Caco-2 (cell line): ENCODE data around the gene SULT4A1. TPM values are rescaled to one million over a fixed set of nuclear protein-coding genes. Genes with fewer than 3 reads are reported as not detected.

Experiments used
- BruUV-seq: library from RNA; stranded (reverse); fragments of 400-500 nt; replicated peaks from 2 replicates; lab custom pipeline; 2021; lab: Mats Ljungman, UMichigan
- CTCF ChIA-PET: fragments of 300-600 bp; sonication (Branson Sonifier 250); formaldehyde crosslinking; loops from one replicate; lab custom pipeline; 2022; ENCODE audit warnings: antibody characterized with exemption; lab: Charles Lee
- POLR2A ChIA-PET: fragments of 300-600 bp; sonication (Branson Sonifier 250); formaldehyde crosslinking; loops from one replicate; lab custom pipeline; 2022; ENCODE audit warnings: antibody characterized with exemption; lab: Charles Lee
- DNase-seq, 2 experiments: peaks; one replicate each; pipeline versions ENCODE4 v3.0.0 to v3.0.0-alpha.2; 2020 to 2022
- H3K27me3 ChIP-seq: replicated peaks from 2 replicates; pipeline ENCODE4 v1.6.0; 2011; ENCODE audit warnings: low read length; ENCODE audit not compliant: control insufficient read depth, insufficient read depth
- H3K36me3 ChIP-seq: 2 replicates; pipeline ENCODE4 v1.5.1; 2011; ENCODE audit warnings: low read length; ENCODE audit not compliant: control insufficient read depth, insufficient read depth
- H3K4me1 ChIP-seq: fragments of 250-450 bp; sonication (Bioruptor Pico); 2 replicates; pipeline ENCODE4 v1.5.1; 2020; ENCODE audit warnings: mild to moderate bottlenecking
- H3K4me3 ChIP-seq: 2 replicates; pipeline ENCODE4 v1.5.1; 2011; ENCODE audit warnings: low read depth, mild to moderate bottlenecking, control low read depth, low read length
- H3K9me3 ChIP-seq: fragments of 250-450 bp; sonication (Bioruptor Pico); 2 replicates; pipeline ENCODE4 v1.5.1; 2020; ENCODE audit warnings: mild to moderate bottlenecking, moderate library complexity
- H3K27ac Mint-ChIP-seq: one replicate; pipeline ENCODE4 v1.8.0; 2022; ENCODE audit warnings: mixed read lengths; ENCODE audit not compliant: unreplicated experiment
- H3K27me3 Mint-ChIP-seq: one replicate; pipeline ENCODE4 v1.8.0; 2022; ENCODE audit warnings: mixed read lengths; ENCODE audit not compliant: insufficient read depth, unreplicated experiment
- H3K36me3 Mint-ChIP-seq: one replicate; pipeline ENCODE4 v1.8.0; 2022; ENCODE audit warnings: mild to moderate bottlenecking, mixed read lengths; ENCODE audit not compliant: insufficient read depth, unreplicated experiment
- H3K4me1 Mint-ChIP-seq: one replicate; pipeline ENCODE4 v1.8.0; 2022; ENCODE audit warnings: low read depth, mixed read lengths; ENCODE audit not compliant: unreplicated experiment
- H3K4me3 Mint-ChIP-seq: one replicate; pipeline ENCODE4 v1.8.0; 2022; ENCODE audit warnings: mild to moderate bottlenecking, moderate library complexity, mixed read lengths; ENCODE audit not compliant: unreplicated experiment
- H3K9me3 Mint-ChIP-seq: one replicate; pipeline ENCODE4 v1.8.0; 2022; ENCODE audit warnings: mixed read lengths; ENCODE audit not compliant: unreplicated experiment
- intact Hi-C: fragments of 100-400 bp; cut with micrococcal nuclease; formaldehyde crosslinking; loops from one replicate; pipeline ENCODE4 v1.10.0; 2022; ENCODE audit not compliant: unreplicated experiment
- total RNA-seq: library from RNA; stranded (reverse); gene quantifications from 2 replicates; pipeline ENCODE4 v1.2.3, GENCODE V29; 2022
- TF ChIP-seq, protein P1 (sequence below), 2 experiments: fragments of 200-600 bp in 1 of 2; IDR thresholded peaks; 1 replicate in 1 of 2; 2 replicates in 1 of 2; pipeline versions ENCODE4 v1.5.1 to v1.8.0; 2011 to 2022; ENCODE audit warnings: antibody characterized with exemption in 1 of 2, control low read depth in 1 of 2, inconsistent platforms in 1 of 2, low read depth in 1 of 2, low read length in 1 of 2, mild to moderate bottlenecking in 1 of 2, moderate library complexity in 1 of 2; ENCODE audit not compliant: insufficient read depth in 1 of 2, severe bottlenecking in 1 of 2, unreplicated experiment in 1 of 2

SULT4A1 gene
- total RNA-seq, 1 experiment from 2014 or later: not detected

DNA sequence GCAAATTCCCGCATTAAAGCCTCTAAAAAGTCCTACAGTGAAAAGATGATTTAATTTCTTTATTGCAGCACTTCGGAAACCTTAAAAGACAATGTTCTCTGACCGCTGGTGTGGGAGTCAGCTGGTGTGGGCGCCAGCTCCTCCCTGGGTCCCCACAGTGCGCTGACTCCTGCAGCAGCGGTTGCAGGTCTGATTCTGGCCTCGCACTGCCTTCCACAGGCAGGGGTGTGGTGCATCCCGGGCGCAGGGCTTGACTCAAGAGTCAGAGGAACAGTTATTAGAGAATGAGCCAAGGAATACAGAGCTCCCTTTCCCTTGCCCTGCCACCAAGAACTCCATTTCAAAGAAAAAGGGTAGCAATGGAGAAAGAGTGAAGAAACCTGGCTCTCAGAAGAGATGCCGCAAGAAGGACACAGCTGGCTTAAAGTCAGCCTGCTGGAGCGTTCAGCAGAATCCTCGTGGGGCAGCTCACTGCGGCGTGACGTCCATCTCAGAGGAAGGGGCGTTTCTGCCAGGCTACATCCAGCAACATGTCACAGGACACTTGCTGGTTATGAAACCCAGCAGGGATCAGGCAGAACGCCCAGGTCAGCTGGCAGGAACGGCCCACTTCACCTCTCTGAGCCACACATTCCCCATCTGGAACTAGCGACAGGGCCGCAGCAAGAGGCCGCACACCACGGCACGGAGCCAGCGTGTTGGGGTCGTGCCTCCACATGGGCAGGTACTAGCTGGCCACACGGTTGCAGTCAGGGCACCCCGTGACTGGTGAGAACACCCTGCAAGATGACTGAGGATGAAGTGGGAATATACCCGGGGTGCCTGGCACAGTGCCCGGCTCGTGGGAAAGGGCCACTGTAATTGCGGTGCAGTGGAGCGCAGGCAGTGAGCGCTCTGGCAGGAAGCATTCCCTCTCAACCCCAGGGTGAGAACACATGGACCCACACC, 32.1 kb downstream of the SULT4A1 start:
- POLR2A ChIA-PET: no interaction called here
- CTCF ChIA-PET: interaction anchor here (0.6 kb wide), 2 partner anchors 258 to 440 kb away, joined by 4 to 5 read pairs; no protein-coding TSS in a partner anchor

DNA sequence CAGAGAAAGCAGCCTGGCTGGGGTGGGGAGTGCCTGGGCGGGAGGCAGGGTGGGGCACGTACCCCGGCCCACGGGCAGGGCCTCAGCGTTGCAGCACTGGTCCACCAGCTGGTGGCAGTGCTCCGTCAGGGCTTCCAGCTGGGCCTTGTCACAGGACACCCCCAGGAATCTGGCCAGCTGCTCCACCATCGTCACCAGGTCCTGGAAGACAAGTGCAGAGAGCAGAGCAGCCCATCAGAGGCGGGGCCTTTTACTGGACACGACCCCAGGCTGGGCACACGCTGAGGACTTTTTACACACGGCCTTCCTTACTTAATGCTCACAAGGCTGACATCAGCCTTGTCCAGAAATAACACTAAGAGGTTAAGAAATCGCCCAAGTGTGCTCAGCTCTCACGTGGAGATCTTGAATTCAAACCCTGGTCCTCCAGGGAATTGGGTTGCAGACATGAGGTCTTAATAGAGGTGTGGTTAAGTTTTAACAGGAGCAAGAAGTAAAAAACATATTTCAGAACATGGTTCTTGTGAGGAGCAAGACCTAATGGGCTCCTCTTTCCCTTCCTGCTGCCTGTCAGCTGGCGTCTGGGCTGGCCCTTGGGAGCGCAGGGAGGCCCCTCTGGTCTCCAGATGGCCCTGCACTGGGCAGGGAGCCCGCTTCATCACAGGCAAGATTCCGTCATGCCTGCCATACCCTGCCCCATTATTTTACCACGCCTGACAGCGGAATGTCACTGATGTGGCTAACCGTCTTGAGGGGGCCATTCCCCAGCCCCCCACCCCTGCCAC, 33.1 kb downstream of the SULT4A1 start:
- H3K27me3 ChIP-seq: no peaks in the 10 kb centered on the region; the same call in none of the 2 replicates
- H3K4me1 ChIP-seq: no peaks in the 10 kb centered on the region
- no peak for DNase-seq
- ChIA-PET POLR2A (no interaction called here), CTCF (interaction anchor here (0.6 kb wide), 1 partner anchor 439 kb away, joined by 5 read pairs; no protein-coding TSS in a partner anchor)
- no peaks in the 10 kb centered on the region for H3K9me3 ChIP-seq
- TF ChIP-seq, protein P1, sequence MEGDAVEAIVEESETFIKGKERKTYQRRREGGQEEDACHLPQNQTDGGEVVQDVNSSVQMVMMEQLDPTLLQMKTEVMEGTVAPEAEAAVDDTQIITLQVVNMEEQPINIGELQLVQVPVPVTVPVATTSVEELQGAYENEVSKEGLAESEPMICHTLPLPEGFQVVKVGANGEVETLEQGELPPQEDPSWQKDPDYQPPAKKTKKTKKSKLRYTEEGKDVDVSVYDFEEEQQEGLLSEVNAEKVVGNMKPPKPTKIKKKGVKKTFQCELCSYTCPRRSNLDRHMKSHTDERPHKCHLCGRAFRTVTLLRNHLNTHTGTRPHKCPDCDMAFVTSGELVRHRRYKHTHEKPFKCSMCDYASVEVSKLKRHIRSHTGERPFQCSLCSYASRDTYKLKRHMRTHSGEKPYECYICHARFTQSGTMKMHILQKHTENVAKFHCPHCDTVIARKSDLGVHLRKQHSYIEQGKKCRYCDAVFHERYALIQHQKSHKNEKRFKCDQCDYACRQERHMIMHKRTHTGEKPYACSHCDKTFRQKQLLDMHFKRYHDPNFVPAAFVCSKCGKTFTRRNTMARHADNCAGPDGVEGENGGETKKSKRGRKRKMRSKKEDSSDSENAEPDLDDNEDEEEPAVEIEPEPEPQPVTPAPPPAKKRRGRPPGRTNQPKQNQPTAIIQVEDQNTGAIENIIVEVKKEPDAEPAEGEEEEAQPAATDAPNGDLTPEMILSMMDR (IDR thresholded peaks at IDR 0.05; ENCODE audit: insufficient read depth in 1 of 2, low read depth in 1 of 2, low read length in 1 of 2, severe bottlenecking in 1 of 2, unreplicated experiment in 1 of 2): peak in 1 of 2 experiments; percentile 6
- Mint-ChIP-seq H3K4me1 (no peaks in the 10 kb centered on the region), H3K27ac (no peak overlapping the region), H3K4me3 (no peak overlapping the region), H3K9me3 (no peaks in the 10 kb centered on the region), H3K27me3 (peaks cover 28% of the 10 kb centered on the region), H3K36me3 (no peaks in the 10 kb centered on the region)
- intact Hi-C loops: loop anchor here (10.0 kb wide), 1 partner anchor 444 kb away; no protein-coding TSS in a partner anchor
- BruUV-seq: no TSS peak
- H3K4me3 ChIP-seq: no peak overlapping the region
- H3K36me3 ChIP-seq: no peaks in the 10 kb centered on the region

More for the DNA sequence above, 32.1 kb downstream of the SULT4A1 start:
- Histone ChIP-seq H3K4me1 (no peaks in the 10 kb centered on the region), H3K36me3 (no peaks in the 10 kb centered on the region), H3K27me3 (no peaks in the 10 kb centered on the region; the same call in none of the 2 replicates), H3K4me3 (no peak overlapping the region), H3K9me3 (no peaks in the 10 kb centered on the region)
- Mint-ChIP-seq H3K4me1 (no peaks in the 10 kb centered on the region), H3K27me3 (peaks cover 21% of the 10 kb centered on the region), H3K4me3 (no peak overlapping the region), H3K27ac (no peak overlapping the region), H3K9me3 (no peaks in the 10 kb centered on the region), H3K36me3 (no peaks in the 10 kb centered on the region)
- no peak for DNase-seq
- intact Hi-C loops: loop anchor here (10.0 kb wide), 1 partner anchor 445 kb away; no protein-coding TSS in a partner anchor
- BruUV-seq: no TSS peak
- TF ChIP-seq, protein P1 (IDR thresholded peaks at IDR 0.05; ENCODE audit: insufficient read depth in 1 of 2, low read depth in 1 of 2, low read length in 1 of 2, severe bottlenecking in 1 of 2, unreplicated experiment in 1 of 2): no peak

DNA sequence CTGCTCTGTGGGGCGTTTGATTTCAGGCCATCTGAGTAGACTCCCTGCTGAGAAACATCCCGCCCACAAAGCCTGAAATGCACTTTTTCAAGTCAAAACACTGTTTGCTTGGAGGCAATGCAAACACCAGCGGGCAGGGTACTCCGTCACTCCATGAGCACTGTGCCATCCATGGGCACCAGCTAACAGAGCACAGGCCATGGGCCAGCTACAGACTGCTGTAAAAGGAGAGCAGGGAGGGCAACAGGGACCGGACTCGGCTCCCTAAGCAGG, 33.7 kb downstream of the SULT4A1 start:
- TF ChIP-seq, protein P1 (IDR thresholded peaks at IDR 0.05; ENCODE audit: insufficient read depth in 1 of 2, low read depth in 1 of 2, low read length in 1 of 2, severe bottlenecking in 1 of 2, unreplicated experiment in 1 of 2): no peak
- POLR2A ChIA-PET: no interaction called here
- Mint-ChIP-seq H3K4me1 (no peaks in the 10 kb centered on the region), H3K36me3 (no peaks in the 10 kb centered on the region), H3K27ac (no peak overlapping the region), H3K9me3 (no peaks in the 10 kb centered on the region), H3K4me3 (no peak overlapping the region), H3K27me3 (peaks cover 28% of the 10 kb centered on the region)
- intact Hi-C loops: loop anchor here (10.0 kb wide), 1 partner anchor 444 kb away; no protein-coding TSS in a partner anchor
- CTCF ChIA-PET: interaction anchor here (0.6 kb wide), 1 partner anchor 598 kb away, joined by 3 read pairs; no protein-coding TSS in a partner anchor
- Histone ChIP-seq H3K27me3 (no peaks in the 10 kb centered on the region; the same call in none of the 2 replicates), H3K4me1 (peaks cover 3% of the 10 kb centered on the region; the same call in 1 of the 2 replicates), H3K4me3 (no peak overlapping the region), H3K9me3 (no peaks in the 10 kb centered on the region), H3K36me3 (no peaks in the 10 kb centered on the region)
- DNase-seq: no peak
- BruUV-seq: no TSS peak
